COR-L47 (cell line): ENCODE measurements around the gene ANKRD13B.
"Not testable (repeated sequence)": the region's sequence is repeated elsewhere in the genome, so short reads cannot be mapped to it uniquely, and the experiment has no call there.

ENCODE experiments used
- DNase-seq: peaks from one replicate; lab custom pipeline; 2025; lab: John Stamatoyannopoulos, UW

The ANKRD13B gene

GRCh38 chr17:29592850-29593551 is at the start of gene ANKRD13B:
Gene ANKRD13B (plus strand): TSS chr17:29593132. CDS start chr17:29593622, 490 bp downstream.
- DNase-seq: peak; percentile 80

DNA sequence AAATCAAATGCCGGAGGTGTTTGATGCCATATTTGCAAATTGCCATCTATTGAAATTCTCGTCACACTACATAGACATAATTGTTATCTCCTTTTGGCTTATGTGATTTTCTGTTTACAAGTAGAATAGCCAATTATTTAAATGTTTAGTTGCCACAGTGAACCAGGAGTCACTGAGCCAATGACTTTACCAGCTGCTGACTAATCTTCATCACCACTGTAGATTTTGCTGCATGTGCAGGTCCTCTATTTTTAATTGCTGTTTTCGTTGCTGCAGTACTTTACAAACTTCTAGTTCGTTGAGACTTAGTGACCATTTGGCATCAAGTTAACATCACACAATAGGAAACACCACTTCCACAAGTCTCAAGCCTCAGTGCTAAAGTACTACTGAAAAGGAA is 48.9 kb upstream of the ANKRD13B start:
- no peak for DNase-seq

GRCh38 chr17:29546085-29546484 is 46.8 kb upstream of the ANKRD13B start:
- DNase-seq: no peak

GRCh38 chr17:29546830-29547229 is 46.1 kb upstream of the ANKRD13B start:
- DNase-seq: no peak

- DNase-seq: peak; percentile 45
These were observed 43.6 kb upstream of the ANKRD13B start for GRCh38 chr17:29549177-29549923.

GRCh38 chr17:29555840-29556239 is 37.1 kb upstream of the ANKRD13B start:
- no peak for DNase-seq

DNA sequence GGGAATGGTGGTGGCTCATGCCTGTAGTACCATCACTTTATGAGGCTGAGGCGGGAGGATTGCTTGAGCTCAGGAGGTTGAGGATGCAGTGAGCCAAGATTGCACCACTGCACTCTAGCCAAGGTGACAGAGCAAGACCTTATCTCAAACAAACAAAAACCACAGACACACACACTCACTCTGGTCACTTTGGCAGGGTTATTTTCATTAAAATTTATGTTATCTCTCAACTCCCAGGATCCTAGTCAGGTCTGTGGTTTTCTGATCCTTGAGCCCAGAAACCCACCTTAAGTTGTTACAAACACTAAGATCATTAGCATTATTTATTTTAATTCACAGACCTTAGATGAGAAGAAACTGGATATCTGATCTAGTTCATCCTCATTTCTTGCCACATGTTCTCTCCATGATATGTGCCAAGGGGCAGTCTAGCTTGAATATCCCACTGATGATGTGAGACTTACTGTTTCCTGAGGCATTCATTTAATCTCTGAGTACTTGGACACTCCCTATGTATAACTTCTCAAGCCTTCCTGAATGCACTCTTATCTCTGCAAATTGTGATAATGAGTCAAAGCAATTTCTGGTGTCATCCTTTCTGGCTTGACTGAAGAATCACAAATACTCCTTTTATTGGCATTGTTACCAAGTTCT is 35.7 kb upstream of the ANKRD13B start:
- no peak for DNase-seq

DNA sequence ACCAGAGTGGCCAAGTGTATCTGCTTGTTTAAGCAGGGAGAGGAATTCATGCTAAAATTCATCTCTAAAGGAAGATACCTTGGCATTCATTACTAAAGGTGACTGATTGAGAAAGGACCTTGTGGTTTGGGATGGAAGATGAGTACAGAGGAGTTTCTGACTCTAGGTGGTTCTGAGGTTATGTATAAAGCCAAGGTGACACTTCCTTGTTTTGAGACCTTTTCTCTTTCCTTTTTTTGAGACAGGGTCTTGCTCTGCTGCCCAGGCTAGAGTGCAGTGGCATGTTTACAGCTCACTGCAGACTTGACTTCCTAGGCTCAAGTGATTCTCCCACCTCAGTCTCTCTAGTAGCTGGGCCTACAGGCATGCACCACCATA is 35.2 kb upstream of the ANKRD13B start:
- DNase-seq: no peak

- not testable (repeated sequence) for DNase-seq
These were observed 34.8 kb upstream of the ANKRD13B start for GRCh38 chr17:29558139-29558538.

GRCh38 chr17:29559640-29560039 is 33.3 kb upstream of the ANKRD13B start:
- no peak for DNase-seq

- DNase-seq: no peak
These were observed 32.6 kb upstream of the ANKRD13B start for GRCh38 chr17:29560316-29560715.

- DNase-seq: no peak
These were observed 31.1 kb upstream of the ANKRD13B start for GRCh38 chr17:29561554-29562517.

- DNase-seq: no peak
These were observed 30.3 kb upstream of the ANKRD13B start for GRCh38 chr17:29562615-29563014.

- DNase-seq: no peak
These were observed 29.1 kb upstream of the ANKRD13B start for GRCh38 chr17:29563816-29564215.

- peak; percentile 15 for DNase-seq
These were observed 27.1 kb upstream of the ANKRD13B start for GRCh38 chr17:29565643-29566472.

- DNase-seq: peak; percentile 65
These were observed 26.2 kb upstream of the ANKRD13B start, which contains the start of gene ABHD15 for GRCh38 chr17:29566473-29567303. Gene ABHD15 (minus strand): TSS chr17:29567037. CDS start chr17:29566966, 71 bp downstream.

DNA sequence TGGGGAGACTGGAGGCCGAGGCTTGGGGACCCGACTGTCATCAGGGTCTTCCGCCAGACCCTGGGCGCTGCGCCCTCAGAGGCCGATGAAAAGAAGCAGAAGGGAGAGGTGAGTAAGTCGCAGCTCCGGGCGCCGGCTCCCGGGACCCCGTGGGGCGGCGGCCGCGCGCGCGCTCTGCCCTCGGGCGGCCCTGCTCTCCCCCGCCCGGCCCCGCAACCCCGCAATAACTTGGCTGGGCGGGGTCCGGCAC is 25.7 kb upstream of the ANKRD13B start:
- no peak for DNase-seq

GRCh38 chr17:29567554-29568330 is 25.2 kb upstream of the ANKRD13B start:
- DNase-seq: peak; percentile 37
